ENCODE measurements around the gene KRTAP12-2.

DNA sequence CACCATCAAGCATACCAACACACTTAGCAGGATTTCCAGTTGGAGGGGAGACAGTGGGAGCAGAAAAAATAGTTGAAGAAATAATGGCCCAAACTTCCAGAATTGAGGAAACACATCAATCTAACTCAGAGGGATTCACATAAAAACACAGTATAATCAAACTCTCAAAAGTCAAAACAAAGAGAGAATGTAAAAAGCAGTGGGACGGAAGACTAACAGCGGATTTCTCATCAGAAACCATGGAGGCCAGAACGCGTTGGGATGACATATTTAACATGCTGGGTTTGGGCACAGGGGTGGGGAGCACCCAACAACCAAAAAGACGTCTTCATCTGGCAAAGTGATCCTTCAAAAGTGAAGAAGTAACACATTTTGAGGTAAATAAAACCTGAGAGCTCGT lies 46.8 kb downstream of the KRTAP12-2 start:
- TF ChIP-seq CTCF (conservative IDR thresholded peaks at IDR 0.05 in 1 of 2, IDR thresholded peaks at IDR 0.05 in 1 of 2; ENCODE audit: low read depth in 1 of 2, low read length in 2 of 2) (no peak), EZH2 (IDR thresholded peaks at IDR 0.05; ENCODE audit: low read length, missing control alignments) (no peak)

Measured in fibroblast of lung (primary cell).